Activated naive CD8-positive, alpha-beta T cell treated with anti-CD3 and anti-CD28 coated beads, Interleukin-2, amount 50 U/mL, for 24 hours (primary cell): ENCODE data around the gene POU1F1.
"Not testable (repeated sequence)": the region's sequence is repeated elsewhere in the genome, so short reads cannot be mapped to it uniquely, and the experiment has no call there.

Experiments
- ATAC-seq: fragments of 150-1000 bp; cut with Tn5 transposase; one replicate; pipeline ENCODE4 v1.10.0; 2021
- DNase-seq: peaks from one replicate; pipeline ENCODE4 v3.0.0; 2021
- H3K27ac Mint-ChIP-seq: one replicate; pipeline ENCODE4 v1.8.0; 2021; ENCODE audit warnings: mild to moderate bottlenecking, mixed read lengths
- H3K27me3 Mint-ChIP-seq: one replicate; pipeline ENCODE4 v1.8.0; 2021; ENCODE audit warnings: mixed read lengths
- H3K36me3 Mint-ChIP-seq: one replicate; pipeline ENCODE4 v1.8.0; 2021; ENCODE audit warnings: low read depth, mixed read lengths
- H3K4me1 Mint-ChIP-seq: one replicate; pipeline ENCODE4 v1.8.0; 2021; ENCODE audit warnings: mixed read lengths
- H3K4me3 Mint-ChIP-seq: one replicate; pipeline ENCODE4 v1.8.0; 2021; ENCODE audit warnings: mild to moderate bottlenecking, moderate library complexity, mixed read lengths
- H3K9me3 Mint-ChIP-seq: one replicate; pipeline ENCODE4 v1.8.0; 2021; ENCODE audit warnings: mixed read lengths

Gene POU1F1

GRCh38 chr3:87276484-87276883 lies at the start of gene POU1F1:
Gene POU1F1 (minus strand): TSS chr3:87276584. CDS start chr3:87276462, 122 bp downstream.
- no peak for DNase-seq
- ATAC-seq, result no peak
- Mint-ChIP-seq H3K9me3 (no peaks in the 10 kb centered on the region), H3K4me1 (peaks cover 13% of the 10 kb centered on the region), H3K27ac (no peak within 1 kb of the TSS), H3K4me3 (no peak within 1 kb of the TSS), H3K27me3 (no peaks in the 10 kb centered on the region), H3K36me3 (no peaks in the 10 kb centered on the region)

DNA sequence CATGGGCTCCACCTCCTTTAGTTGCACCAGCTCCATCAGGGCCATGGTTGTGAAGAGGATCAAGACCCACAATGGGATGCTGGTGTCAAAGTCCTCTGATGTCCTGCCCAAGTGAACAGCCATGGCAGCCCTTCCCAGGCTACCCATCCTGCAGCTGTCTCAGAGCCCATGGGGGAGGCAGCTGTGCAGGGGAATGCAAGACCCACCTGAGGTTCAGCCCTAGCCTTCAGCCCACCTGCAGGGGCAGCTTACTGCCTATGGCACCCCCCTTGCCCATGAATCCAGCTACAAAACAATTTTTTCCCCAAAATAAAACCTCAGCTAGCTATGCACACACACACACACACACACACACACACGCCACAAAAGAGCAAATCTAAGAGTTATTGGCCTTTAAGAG lies 48.2 kb upstream of the POU1F1 start:
- DNase-seq, result no peak
- Mint-ChIP-seq H3K4me1 (no peaks in the 10 kb centered on the region), H3K27me3 (peaks cover 4% of the 10 kb centered on the region), H3K4me3 (no peak overlapping the region), H3K36me3 (no peaks in the 10 kb centered on the region), H3K9me3 (no peaks in the 10 kb centered on the region), H3K27ac (no peak overlapping the region)
- no peak for ATAC-seq

GRCh38 chr3:87320756-87321626 lies 44.6 kb upstream of the POU1F1 start:
- DNase-seq (no peak), ATAC-seq (peak; percentile 36)
- no peak overlapping the region for H3K4me3 Mint-ChIP-seq
- H3K27me3 Mint-ChIP-seq, result peaks cover 7% of the 10 kb centered on the region
- H3K27ac Mint-ChIP-seq, result no peak overlapping the region
- H3K4me1 Mint-ChIP-seq, result no peaks in the 10 kb centered on the region
- no peaks in the 10 kb centered on the region for H3K9me3 Mint-ChIP-seq
- H3K36me3 Mint-ChIP-seq, result no peaks in the 10 kb centered on the region

DNA sequence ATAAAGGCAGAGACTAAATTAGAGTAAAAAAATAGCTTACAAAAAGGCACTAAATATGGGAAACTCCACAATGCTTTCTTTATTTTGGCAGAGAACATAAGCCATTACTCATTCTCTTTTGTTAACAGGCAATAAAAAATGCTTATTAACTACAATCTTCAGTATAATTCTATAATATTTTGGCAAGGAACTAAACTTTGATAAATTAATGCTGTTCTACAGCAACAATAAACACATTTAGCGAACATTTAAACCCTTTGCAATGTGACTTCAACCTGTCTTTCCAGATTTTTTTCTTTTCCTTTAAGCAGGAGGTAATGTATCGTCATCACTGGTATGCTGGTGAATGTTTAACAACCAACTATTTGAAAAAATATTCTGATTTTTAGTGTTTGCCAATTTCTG lies 42.2 kb upstream of the POU1F1 start:
- ATAC-seq, result no peak
- Mint-ChIP-seq H3K4me3 (no peak overlapping the region), H3K36me3 (no peaks in the 10 kb centered on the region), H3K27ac (no peak overlapping the region), H3K9me3 (no peaks in the 10 kb centered on the region), H3K4me1 (no peaks in the 10 kb centered on the region), H3K27me3 (peaks cover 5% of the 10 kb centered on the region)
- no peak for DNase-seq

GRCh38 chr3:87317779-87318178 lies 41.4 kb upstream of the POU1F1 start:
- DNase-seq (no peak), ATAC-seq (no peak)
- H3K4me3 Mint-ChIP-seq, result no peak overlapping the region
- H3K4me1 Mint-ChIP-seq, result peaks cover 5% of the 10 kb centered on the region
- H3K27ac Mint-ChIP-seq, result no peak overlapping the region
- H3K9me3 Mint-ChIP-seq, result no peaks in the 10 kb centered on the region
- peaks cover 5% of the 10 kb centered on the region for H3K27me3 Mint-ChIP-seq
- no peaks in the 10 kb centered on the region for H3K36me3 Mint-ChIP-seq

DNA sequence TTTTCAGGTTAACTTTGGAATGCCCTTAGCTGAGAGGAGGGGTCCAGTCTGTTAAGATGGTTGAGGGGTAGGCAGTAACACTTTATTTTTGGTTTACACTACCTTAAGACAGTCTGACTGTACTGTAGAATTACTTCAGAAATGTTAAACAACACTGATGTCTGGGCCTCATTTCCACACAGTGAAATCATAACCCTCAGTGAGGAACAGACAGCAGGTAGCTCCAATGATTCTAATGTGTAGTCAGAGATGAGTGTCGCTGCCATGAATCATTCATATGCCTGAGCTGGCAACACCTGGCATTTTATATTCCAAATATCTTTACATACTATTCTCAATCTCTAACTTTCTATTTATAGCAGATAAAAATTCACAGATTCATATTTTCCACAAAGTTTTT lies 37.3 kb upstream of the POU1F1 start:
- Mint-ChIP-seq H3K9me3 (no peaks in the 10 kb centered on the region), H3K4me3 (no peak overlapping the region), H3K36me3 (no peaks in the 10 kb centered on the region), H3K27me3 (peaks cover 5% of the 10 kb centered on the region), H3K4me1 (peaks cover 12% of the 10 kb centered on the region), H3K27ac (no peak overlapping the region)
- ATAC-seq, result peak; percentile 67
- DNase-seq, result no peak

DNA sequence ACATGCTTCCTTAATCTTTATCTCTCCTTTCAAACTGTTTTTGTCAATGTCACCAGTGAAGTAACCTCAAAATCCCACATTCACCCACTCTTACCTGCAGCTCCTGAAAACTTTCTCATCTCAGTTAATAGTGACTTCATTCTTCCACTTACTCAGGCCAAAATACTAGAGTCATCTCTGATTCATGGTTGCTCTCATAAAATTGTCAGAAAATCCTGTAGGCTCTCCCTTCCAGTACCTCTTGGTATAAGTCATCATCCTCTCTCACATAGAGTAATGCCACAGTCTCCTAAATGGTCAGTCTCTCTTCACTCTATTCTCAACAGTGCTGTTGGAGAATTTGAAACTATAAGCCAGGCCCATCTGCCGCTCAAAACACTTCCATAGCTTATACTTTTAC lies 34.9 kb upstream of the POU1F1 start:
- DNase-seq (no peak), ATAC-seq (peak; percentile 82)
- H3K4me1 Mint-ChIP-seq, result peaks cover 12% of the 10 kb centered on the region
- H3K9me3 Mint-ChIP-seq, result no peaks in the 10 kb centered on the region
- no peaks in the 10 kb centered on the region for H3K36me3 Mint-ChIP-seq
- H3K4me3 Mint-ChIP-seq, result no peak overlapping the region
- H3K27me3 Mint-ChIP-seq, result no peaks in the 10 kb centered on the region
- no peak overlapping the region for H3K27ac Mint-ChIP-seq

DNA sequence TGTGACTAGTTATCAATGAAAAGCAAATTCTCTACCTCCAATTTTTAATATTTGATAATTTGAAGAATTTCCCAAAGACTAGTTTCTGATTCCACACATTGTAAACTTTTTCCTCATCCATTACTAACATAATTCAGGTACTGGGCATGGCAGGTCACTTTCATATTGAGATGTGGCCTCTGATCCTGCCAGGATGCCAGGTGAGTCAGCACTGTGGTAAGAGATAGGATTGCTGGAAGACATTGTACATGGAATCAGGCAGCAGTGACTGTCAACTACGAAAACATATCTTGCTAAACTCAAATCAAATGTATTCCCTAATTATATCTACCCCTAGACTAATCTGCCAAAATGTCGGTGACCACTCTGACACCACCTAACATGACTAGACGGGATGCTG lies 33.2 kb upstream of the POU1F1 start:
- Mint-ChIP-seq H3K27me3 (no peaks in the 10 kb centered on the region), H3K9me3 (peaks cover 4% of the 10 kb centered on the region), H3K4me3 (no peak overlapping the region), H3K36me3 (no peaks in the 10 kb centered on the region), H3K4me1 (peaks cover 12% of the 10 kb centered on the region), H3K27ac (no peak overlapping the region)
- ATAC-seq, result no peak
- DNase-seq, result no peak

GRCh38 chr3:87307805-87308204 lies 31.4 kb upstream of the POU1F1 start:
- H3K9me3 Mint-ChIP-seq, result peaks cover 4% of the 10 kb centered on the region
- ATAC-seq (no peak), DNase-seq (no peak)
- H3K4me1 Mint-ChIP-seq, result peaks cover 7% of the 10 kb centered on the region
- no peak overlapping the region for H3K27ac Mint-ChIP-seq
- no peak overlapping the region for H3K4me3 Mint-ChIP-seq
- no peaks in the 10 kb centered on the region for H3K36me3 Mint-ChIP-seq
- no peaks in the 10 kb centered on the region for H3K27me3 Mint-ChIP-seq

- peaks cover 4% of the 10 kb centered on the region for H3K9me3 Mint-ChIP-seq
- DNase-seq, result no peak
- H3K36me3 Mint-ChIP-seq, result no peaks in the 10 kb centered on the region
- no peak overlapping the region for H3K4me3 Mint-ChIP-seq
- no peak overlapping the region for H3K27ac Mint-ChIP-seq
- no peaks in the 10 kb centered on the region for H3K27me3 Mint-ChIP-seq
- ATAC-seq, result no peak
- no peaks in the 10 kb centered on the region for H3K4me1 Mint-ChIP-seq
Observed at GRCh38 chr3:87305517-87305916, 29.1 kb upstream of the POU1F1 start.

- not testable (repeated sequence) for ATAC-seq, H3K36me3 Mint-ChIP-seq, H3K27me3 Mint-ChIP-seq, H3K4me1 Mint-ChIP-seq, H3K9me3 Mint-ChIP-seq, H3K27ac Mint-ChIP-seq, H3K4me3 Mint-ChIP-seq, DNase-seq
Observed at GRCh38 chr3:87305031-87305430, 28.6 kb upstream of the POU1F1 start.

- Mint-ChIP-seq H3K27ac (no peak overlapping the region), H3K9me3 (no peaks in the 10 kb centered on the region), H3K27me3 (no peaks in the 10 kb centered on the region), H3K4me3 (no peak overlapping the region), H3K4me1 (no peaks in the 10 kb centered on the region), H3K36me3 (no peaks in the 10 kb centered on the region)
- peak; percentile 36 for ATAC-seq
- DNase-seq, result no peak
Observed at GRCh38 chr3:87298111-87298718, 21.8 kb upstream of the POU1F1 start.

- no peak for ATAC-seq
- no peak overlapping the region for H3K27ac Mint-ChIP-seq
- no peaks in the 10 kb centered on the region for H3K36me3 Mint-ChIP-seq
- no peaks in the 10 kb centered on the region for H3K9me3 Mint-ChIP-seq
- no peak for DNase-seq
- H3K4me3 Mint-ChIP-seq, result no peak overlapping the region
- no peaks in the 10 kb centered on the region for H3K27me3 Mint-ChIP-seq
- no peaks in the 10 kb centered on the region for H3K4me1 Mint-ChIP-seq
Observed at GRCh38 chr3:87288446-87288845, 12.1 kb upstream of the POU1F1 start.

GRCh38 chr3:87287011-87287410 lies 10.6 kb upstream of the POU1F1 start:
- Mint-ChIP-seq H3K4me1 (no peaks in the 10 kb centered on the region), H3K4me3 (no peak overlapping the region), H3K27me3 (no peaks in the 10 kb centered on the region), H3K27ac (no peak overlapping the region), H3K9me3 (no peaks in the 10 kb centered on the region), H3K36me3 (no peaks in the 10 kb centered on the region)
- DNase-seq, result no peak
- peak; percentile 43 for ATAC-seq

DNA sequence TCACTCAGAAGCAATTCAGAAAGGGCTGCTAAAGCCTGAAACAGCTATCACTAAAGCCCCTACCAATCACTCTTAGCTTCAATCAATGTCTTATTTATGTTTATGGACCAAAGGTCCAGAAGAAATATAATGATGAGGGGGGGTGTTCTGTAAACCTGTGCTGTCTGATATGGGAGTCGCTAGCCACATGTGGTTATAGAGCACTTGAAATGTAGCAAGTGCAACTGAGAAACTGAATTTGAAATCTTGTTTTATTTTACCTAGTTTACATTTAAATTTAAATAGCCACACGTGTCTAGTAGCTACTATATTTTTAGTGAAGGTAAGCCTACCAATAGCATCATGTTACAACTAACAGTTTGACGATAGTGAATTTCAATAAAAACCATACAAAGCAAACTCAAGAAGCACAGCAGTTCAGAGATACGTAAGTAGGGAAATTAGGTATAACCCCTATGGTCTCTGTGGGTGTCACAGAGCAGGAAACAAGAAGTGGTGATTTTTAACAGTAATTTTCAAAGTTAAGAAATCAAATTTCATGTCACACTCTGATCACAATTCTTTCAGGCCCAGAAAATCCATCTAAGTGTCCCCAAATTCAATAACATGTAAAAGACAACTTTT lies 3.6 kb downstream of the POU1F1 start:
- peak; percentile 43 for ATAC-seq
- H3K36me3 Mint-ChIP-seq, result no peaks in the 10 kb centered on the region
- peaks cover 30% of the 10 kb centered on the region for H3K4me1 Mint-ChIP-seq
- no peak for DNase-seq
- H3K4me3 Mint-ChIP-seq, result no peak overlapping the region
- no peaks in the 10 kb centered on the region for H3K9me3 Mint-ChIP-seq
- no peaks in the 10 kb centered on the region for H3K27me3 Mint-ChIP-seq
- H3K27ac Mint-ChIP-seq, result no peak overlapping the region
